HG02588 (cell line): ENCODE measurements around the gene PRR36.

Experiments used
- ATAC-seq: cut with Tn5 transposase; IDR thresholded peaks from one replicate; pipeline ENCODE4 v1.9.1; 2021; ENCODE audit warnings: mild to moderate bottlenecking, moderate library complexity; ENCODE audit not compliant: unreplicated experiment

Gene PRR36

GRCh38 chr19:7823686-7824301, 50.4 kb downstream of the PRR36 start:
- ATAC-seq = no peak

DNA sequence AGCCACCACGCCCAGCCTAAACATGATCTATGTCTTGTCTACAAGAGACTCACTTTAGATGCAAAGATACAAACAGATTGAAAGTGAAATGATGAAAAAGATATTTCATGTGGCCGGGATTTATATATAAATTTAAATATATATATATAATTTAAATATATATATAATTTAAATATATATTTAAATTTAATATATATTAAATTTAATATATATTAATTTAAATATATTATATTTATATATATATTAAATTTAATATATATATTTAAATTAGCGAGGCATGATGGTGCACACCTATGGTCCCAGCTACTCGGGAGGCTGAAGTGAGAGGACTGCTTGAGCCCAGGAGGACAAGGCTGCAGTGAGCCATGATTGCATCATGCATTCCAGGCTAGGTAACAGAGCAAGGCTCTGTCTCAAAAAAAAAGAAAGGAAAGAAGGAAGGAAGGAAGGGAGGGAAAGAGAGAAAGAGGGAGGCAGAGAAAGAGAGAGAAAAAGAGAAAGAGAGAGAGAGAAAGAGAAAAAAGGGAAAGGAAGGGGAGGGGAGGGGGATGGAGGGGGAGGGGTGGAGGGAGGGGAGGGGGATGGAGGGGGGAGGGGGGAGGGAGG, 51.2 kb downstream of the PRR36 start:
- ATAC-seq = no peak

DNA sequence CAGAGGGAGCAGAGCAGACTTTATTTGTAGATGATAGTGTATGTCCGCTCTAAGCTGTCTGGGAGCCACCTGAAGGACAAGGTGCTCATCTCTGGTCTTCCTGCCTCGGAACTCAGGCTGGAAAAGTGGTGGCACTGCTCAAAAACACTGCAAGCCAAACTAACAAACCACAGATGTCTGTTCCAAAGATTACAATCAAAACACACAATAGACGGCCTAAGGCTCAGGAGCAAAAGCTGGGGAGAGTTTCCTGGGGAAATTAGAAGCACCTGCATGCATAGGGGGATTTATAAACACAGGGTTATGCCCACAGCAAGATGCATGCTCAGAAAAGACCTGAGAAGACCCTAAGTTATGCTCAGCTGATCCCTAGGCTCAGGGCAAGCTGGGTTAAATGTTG, 53.6 kb downstream of the PRR36 start:
- no peak for ATAC-seq

DNA sequence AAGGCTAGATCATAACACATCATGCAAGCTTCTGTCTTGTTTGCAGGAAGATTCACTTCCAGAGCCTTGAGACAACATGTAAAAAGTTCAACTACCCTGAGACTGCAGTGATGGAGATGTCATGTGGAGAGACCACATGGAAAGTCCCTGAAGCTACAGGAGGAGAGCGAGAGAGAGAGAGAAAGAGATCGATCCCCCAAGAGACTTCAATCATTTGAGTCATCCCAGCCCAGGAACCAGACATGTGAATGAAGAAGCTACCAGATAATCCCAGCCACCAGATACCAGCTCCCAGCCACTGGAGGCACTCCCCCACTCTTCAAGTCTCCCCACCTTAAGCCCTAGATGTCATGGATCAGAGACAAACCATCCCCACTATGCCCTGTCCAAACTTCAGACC, 54.9 kb downstream of the PRR36 start:
- no peak for ATAC-seq

DNA sequence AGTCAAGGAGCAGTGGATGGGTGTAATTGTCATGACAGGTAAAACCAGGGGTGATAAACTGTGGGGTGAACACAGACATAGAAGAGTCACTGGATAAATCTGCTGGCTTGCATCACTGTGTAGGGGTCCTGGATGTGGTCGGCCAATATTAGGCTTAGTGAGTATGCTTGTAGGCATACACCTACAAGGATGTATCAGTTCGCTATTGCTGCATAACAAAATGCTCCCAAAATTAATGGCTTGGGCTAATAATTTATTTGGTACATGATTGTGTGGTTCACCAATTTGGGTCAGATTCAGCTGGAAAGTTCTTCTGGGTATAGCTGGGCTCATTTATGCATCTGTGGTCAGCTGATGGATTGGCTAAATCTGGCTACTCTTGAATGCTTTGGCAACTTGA, 55.4 kb downstream of the PRR36 start:
- no peak for ATAC-seq
